DND-41 (cell line): ENCODE data around the gene SMAP2.

Experiments used
- CTCF ChIP-seq: IDR thresholded peaks from 2 replicates; pipeline ENCODE4 v1.5.1; 2012; ENCODE audit warnings: borderline replicate concordance, low read length, moderate library complexity, mild to moderate bottlenecking; ENCODE audit not compliant: poor library complexity, severe bottlenecking; ENCODE audit errors: extremely low read depth
- EZH2 ChIP-seq: IDR thresholded peaks from 3 replicates; pipeline ENCODE4 v1.6.1; 2012; ENCODE audit warnings: borderline replicate concordance, low read depth, mild to moderate bottlenecking, moderate library complexity, low read length, inconsistent platforms; ENCODE audit not compliant: severe bottlenecking

DNA sequence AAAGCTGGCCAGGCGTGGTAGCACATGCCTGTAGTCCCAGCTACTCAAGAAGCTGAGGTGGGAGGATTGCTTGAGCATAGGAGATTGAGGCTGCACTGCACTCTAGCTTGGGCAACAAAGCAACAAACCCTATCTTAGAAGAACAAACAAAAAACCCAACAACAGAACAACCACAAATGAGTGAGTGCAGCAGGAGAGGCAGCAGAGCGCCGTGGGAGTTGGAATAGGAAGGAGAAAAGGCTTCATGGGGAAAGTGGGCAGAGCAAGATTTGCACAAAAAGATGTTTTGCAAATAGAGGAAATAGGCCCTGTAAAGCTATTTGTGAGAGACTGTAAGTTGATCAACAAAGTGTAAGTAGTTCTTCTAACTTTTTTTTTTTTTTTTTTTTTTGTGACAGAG is 19.6 kb downstream of the SMAP2 start:
- no peak for TF ChIP-seq CTCF
- TF ChIP-seq EZH2, result no peak
